Measurements from ENCODE around the gene ARIH1. TPM values are rescaled to one million over a fixed set of nuclear protein-coding genes. Genes with fewer than 3 reads are reported as not detected.
A peak's percentile ranks its signal among the peaks of the same experiment; 100 is the strongest.

The ARIH1 gene
- polyA plus RNA-seq, 1 experiment, result 90.4 TPM

GRCh38 chr15:72579814-72580213, 105.7 kb downstream of the ARIH1 start:
- 0 out of 2 replicates have a peak, but pooled peaks cover 3% of the 10 kb centered on the region for H3K9me3 ChIP-seq (ENCODE audit: control insufficient read depth, insufficient read depth, low read length)
- no peak for TF ChIP-seq CTCF (IDR thresholded peaks at IDR 0.05; ENCODE audit: low read depth, low read length)
- ChIA-PET CTCF (no interaction called here), POLR2A (no interaction called here)
- H3K27ac ChIP-seq (ENCODE audit: low read depth, low read length), result no peak overlapping the region
- no peaks in the 10 kb centered on the region for H3K27me3 ChIP-seq (ENCODE audit: control insufficient read depth, insufficient read depth, low read length)
- no peak for DNase-seq (ENCODE audit: low read depth, low spot score)
- H3K4me3 ChIP-seq (ENCODE audit: low read depth, low read length), result no peak overlapping the region

GRCh38 chr15:72584006-72584405, 109.9 kb downstream of the ARIH1 start:
- H3K27me3 ChIP-seq (ENCODE audit: control insufficient read depth, insufficient read depth, low read length), result no peaks in the 10 kb centered on the region
- ChIA-PET CTCF (interaction anchor here (6.7 kb wide), 1 partner anchor 16 kb away, joined by 41 read pairs; no protein-coding TSS in a partner anchor), POLR2A (no interaction called here)
- no peak for TF ChIP-seq CTCF (IDR thresholded peaks at IDR 0.05; ENCODE audit: low read depth, low read length)
- no peak overlapping the region for H3K27ac ChIP-seq (ENCODE audit: low read depth, low read length)
- H3K9me3 ChIP-seq (ENCODE audit: control insufficient read depth, insufficient read depth, low read length), result no peaks in the 10 kb centered on the region
- no peak overlapping the region for H3K4me3 ChIP-seq (ENCODE audit: low read depth, low read length)
- DNase-seq (ENCODE audit: low read depth, low spot score), result no peak

- Histone ChIP-seq H3K9me3 (ENCODE audit: control insufficient read depth, insufficient read depth, low read length) (no peaks in the 10 kb centered on the region), H3K27ac (ENCODE audit: low read depth, low read length) (no peak overlapping the region), H3K4me3 (ENCODE audit: low read depth, low read length) (no peak overlapping the region), H3K27me3 (ENCODE audit: control insufficient read depth, insufficient read depth, low read length) (no peaks in the 10 kb centered on the region)
- ChIA-PET CTCF (interaction anchor here (0.8 to 6.7 kb wide), 2 partner anchors 15 to 93 kb away, joined by 3 to 41 read pairs; no protein-coding TSS in a partner anchor), POLR2A (no interaction called here)
- TF ChIP-seq CTCF (IDR thresholded peaks at IDR 0.05; ENCODE audit: low read depth, low read length), result no peak
- DNase-seq (ENCODE audit: low read depth, low spot score), result no peak
Observed at GRCh38 chr15:72585025-72585424, 110.9 kb downstream of the ARIH1 start.

GRCh38 chr15:72585476-72586058, 111.4 kb downstream of the ARIH1 start:
- Histone ChIP-seq H3K27me3 (ENCODE audit: control insufficient read depth, insufficient read depth, low read length) (no peaks in the 10 kb centered on the region), H3K4me3 (ENCODE audit: low read depth, low read length) (no peak overlapping the region), H3K27ac (ENCODE audit: low read depth, low read length) (no peak overlapping the region), H3K9me3 (ENCODE audit: control insufficient read depth, insufficient read depth, low read length) (no peaks in the 10 kb centered on the region)
- CTCF ChIA-PET, result interaction anchor here (0.7 to 6.7 kb wide), 4 partner anchors 15 to 93 kb away, joined by 3 to 41 read pairs (median 3); no protein-coding TSS in a partner anchor
- DNase-seq (ENCODE audit: low read depth, low spot score), result no peak
- TF ChIP-seq CTCF (IDR thresholded peaks at IDR 0.05; ENCODE audit: low read depth, low read length), result peak; percentile 41
- POLR2A ChIA-PET, result no interaction called here

GRCh38 chr15:72588096-72588495, 114.0 kb downstream of the ARIH1 start:
- DNase-seq (ENCODE audit: low read depth, low spot score), result no peak
- ChIA-PET CTCF (no interaction called here), POLR2A (no interaction called here)
- Histone ChIP-seq H3K9me3 (ENCODE audit: control insufficient read depth, insufficient read depth, low read length) (no peaks in the 10 kb centered on the region), H3K4me3 (ENCODE audit: low read depth, low read length) (no peak overlapping the region), H3K27ac (ENCODE audit: low read depth, low read length) (no peak overlapping the region), H3K27me3 (ENCODE audit: control insufficient read depth, insufficient read depth, low read length) (no peaks in the 10 kb centered on the region)
- no peak for TF ChIP-seq CTCF (IDR thresholded peaks at IDR 0.05; ENCODE audit: low read depth, low read length)

Measured in AG04450 (cell line).